Loucy (cell line): ENCODE measurements around the gene PTGFRN.

Experiments
- H2AFZ ChIP-seq: fragments of 200-600 bp; sonication (generic); 2 replicates; pipeline ENCODE4 v1.6.0; 2016; ENCODE audit warnings: antibody characterized with exemption, mild to moderate bottlenecking, low read length, moderate library complexity
- H3F3A ChIP-seq: fragments of 200-600 bp; 2 replicates; pipeline ENCODE4 v1.6.0; 2016; ENCODE audit warnings: antibody characterized with exemption, low read depth, mild to moderate bottlenecking
- H3K27me3 ChIP-seq: fragments of 200-600 bp; sonication (generic); 2 replicates; pipeline ENCODE4 v1.6.1; 2014; ENCODE audit warnings: low read length, mild to moderate bottlenecking; ENCODE audit not compliant: insufficient read depth, poor library complexity, severe bottlenecking
- H3K36me3 ChIP-seq: fragments of 200-600 bp; sonication (generic); 2 replicates; pipeline ENCODE4 v1.6.1; 2016; ENCODE audit warnings: low read length; ENCODE audit not compliant: insufficient read depth
- H3K4me1 ChIP-seq: fragments of 200-600 bp; sonication (generic); 2 replicates; pipeline ENCODE4 v1.5.1; 2014; ENCODE audit warnings: low read length, mild to moderate bottlenecking; ENCODE audit not compliant: insufficient read depth, poor library complexity, severe bottlenecking
- H3K4me2 ChIP-seq: fragments of 200-600 bp; sonication (generic); 2 replicates; pipeline ENCODE4 v1.6.0; 2014; ENCODE audit warnings: antibody characterized with exemption, low read length, low read depth, mild to moderate bottlenecking; ENCODE audit not compliant: poor library complexity, severe bottlenecking
- H3K4me3 ChIP-seq: fragments of 200-600 bp; sonication (generic); 2 replicates; pipeline ENCODE4 v1.5.1; 2014; ENCODE audit warnings: low read length, mild to moderate bottlenecking, mixed read lengths; ENCODE audit not compliant: poor library complexity, severe bottlenecking
- H3K79me2 ChIP-seq: fragments of 200-600 bp; sonication (generic); 2 replicates; pipeline ENCODE4 v1.6.1; 2014; ENCODE audit warnings: low read length; ENCODE audit not compliant: insufficient read depth
- H3K9ac ChIP-seq: fragments of 200-600 bp; sonication (generic); 2 replicates; pipeline ENCODE4 v1.6.0; 2014; ENCODE audit warnings: mild to moderate bottlenecking, low read depth, low read length, moderate library complexity; ENCODE audit not compliant: poor library complexity, severe bottlenecking
- H3K9me2 ChIP-seq: fragments of 200-600 bp; sonication (generic); replicated peaks from 2 replicates; pipeline ENCODE4 v1.6.1; 2016; ENCODE audit warnings: low read depth, low read length, mixed read lengths
- H3K9me3 ChIP-seq: fragments of 200-600 bp; sonication (generic); 2 replicates; pipeline ENCODE4 v1.6.1; 2014; ENCODE audit warnings: mild to moderate bottlenecking, antibody characterized with exemption, low read length, low read depth; ENCODE audit not compliant: insufficient read depth
- H4K20me1 ChIP-seq: fragments of 200-600 bp; sonication (generic); 2 replicates; pipeline ENCODE4 v1.6.0; 2014; ENCODE audit warnings: antibody characterized with exemption, low read length, mild to moderate bottlenecking; ENCODE audit not compliant: insufficient read depth, poor library complexity, severe bottlenecking
- CTCF ChIP-seq: fragments of 200-600 bp; sonication (generic); conservative IDR thresholded peaks from 2 replicates; pipeline ENCODE4 v1.5.1; 2014; ENCODE audit warnings: mild to moderate bottlenecking, antibody characterized with exemption, low read length
- EZH2phosphoT487 ChIP-seq: fragments of 200-600 bp; IDR thresholded peaks from 2 replicates; pipeline ENCODE4 v1.6.1; 2018; ENCODE audit warnings: antibody characterized with exemption, mild to moderate bottlenecking, moderate library complexity, borderline replicate concordance

Gene PTGFRN

GRCh38 chr1:117022114-117022513 lies 112.4 kb downstream of the PTGFRN start:
- Histone ChIP-seq H3K9ac (no peak overlapping the region), H4K20me1 (no peaks in the 10 kb centered on the region), H3K79me2 (no peaks in the 10 kb centered on the region), H3K9me3 (no peaks in the 10 kb centered on the region), H2AFZ (no peak overlapping the region), H3K4me3 (no peak overlapping the region), H3K9me2 (no peaks in the 10 kb centered on the region), H3K27me3 (peaks cover 3% of the 10 kb centered on the region), H3K4me1 (no peaks in the 10 kb centered on the region), H3K4me2 (no peak overlapping the region), H3F3A (no peaks in the 10 kb centered on the region), H3K36me3 (no peaks in the 10 kb centered on the region)
- TF ChIP-seq CTCF (no peak), EZH2phosphoT487 (no peak)

DNA sequence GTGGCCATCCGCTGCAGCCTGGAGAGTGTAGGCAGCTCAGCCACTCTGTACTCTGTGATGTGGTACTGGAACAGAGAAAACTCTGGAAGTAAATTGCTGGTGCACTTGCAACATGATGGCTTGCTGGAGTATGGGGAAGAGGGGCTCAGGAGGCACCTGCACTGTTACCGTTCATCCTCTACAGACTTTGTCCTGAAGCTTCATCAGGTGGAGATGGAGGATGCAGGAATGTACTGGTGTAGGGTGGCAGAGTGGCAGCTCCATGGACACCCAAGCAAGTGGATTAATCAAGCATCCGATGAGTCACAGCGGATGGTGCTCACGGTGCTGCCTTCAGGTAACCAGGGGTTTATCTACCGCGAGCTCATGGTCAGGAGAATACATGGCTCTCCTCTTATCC lies 115.9 kb downstream of the PTGFRN start:
- Histone ChIP-seq H3K79me2 (no peaks in the 10 kb centered on the region), H3F3A (no peaks in the 10 kb centered on the region), H2AFZ (no peak overlapping the region), H3K9me3 (no peaks in the 10 kb centered on the region), H3K4me3 (no peak overlapping the region), H3K9me2 (no peaks in the 10 kb centered on the region), H3K4me2 (no peak overlapping the region), H3K4me1 (no peaks in the 10 kb centered on the region), H4K20me1 (no peaks in the 10 kb centered on the region), H3K36me3 (no peaks in the 10 kb centered on the region), H3K27me3 (peaks cover 3% of the 10 kb centered on the region), H3K9ac (no peak overlapping the region)
- TF ChIP-seq CTCF (no peak), EZH2phosphoT487 (no peak)

DNA sequence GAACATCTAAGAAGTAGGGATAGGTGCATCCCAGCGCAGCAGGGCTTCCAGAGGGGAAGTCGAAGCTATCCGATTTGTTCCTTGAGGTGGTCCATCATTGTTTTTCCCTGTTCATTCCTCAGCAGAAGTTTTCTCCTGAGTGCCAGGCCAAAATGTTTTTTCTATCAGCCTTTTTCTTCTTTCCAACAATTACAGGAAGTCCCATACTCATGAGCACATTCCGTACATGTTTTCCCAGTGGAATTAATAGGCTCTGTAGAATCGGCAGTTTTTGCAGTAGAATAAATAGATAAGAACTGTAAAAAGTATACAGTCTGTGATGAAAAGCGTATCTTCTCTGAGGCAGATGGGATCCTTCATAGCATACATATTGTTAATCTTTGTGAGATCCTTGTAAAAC lies 116.6 kb downstream of the PTGFRN start:
- H3K36me3 ChIP-seq: no peaks in the 10 kb centered on the region
- TF ChIP-seq EZH2phosphoT487 (no peak), CTCF (no peak)
- H3K4me2 ChIP-seq: no peak overlapping the region

More for the DNA sequence above, 116.6 kb downstream of the PTGFRN start:
- H3K9me3 ChIP-seq: no peaks in the 10 kb centered on the region
- H3K4me1 ChIP-seq: no peaks in the 10 kb centered on the region
- H3K9ac ChIP-seq: no peak overlapping the region
- no peaks in the 10 kb centered on the region for H4K20me1 ChIP-seq
- H3F3A ChIP-seq: no peaks in the 10 kb centered on the region
- no peaks in the 10 kb centered on the region for H3K79me2 ChIP-seq
- peaks cover 3% of the 10 kb centered on the region for H3K27me3 ChIP-seq
- H2AFZ ChIP-seq: no peak overlapping the region
- H3K4me3 ChIP-seq: no peak overlapping the region
- no peaks in the 10 kb centered on the region for H3K9me2 ChIP-seq
